GM18526 (cell line): ENCODE results near the gene PRKAR2B.

Experiments
- POLR2A ChIP-seq: IDR thresholded peaks from 3 replicates; pipeline ENCODE4 v1.6.1; 2011; ENCODE audit not compliant: insufficient read length; ENCODE audit errors: extremely low read depth

The PRKAR2B gene

GRCh38 chr7:107196834-107197610 is 152.5 kb downstream of the PRKAR2B start:
- no peak for TF ChIP-seq POLR2A

- no peak for TF ChIP-seq POLR2A
Measured at GRCh38 chr7:107201795-107202450, 157.4 kb downstream of the PRKAR2B start.

GRCh38 chr7:107203607-107204006 is 159.1 kb downstream of the PRKAR2B start:
- no peak for TF ChIP-seq POLR2A

- no peak for TF ChIP-seq POLR2A
Measured at GRCh38 chr7:107206136-107206535, 161.6 kb downstream of the PRKAR2B start.

GRCh38 chr7:107206706-107207105 is 162.2 kb downstream of the PRKAR2B start:
- TF ChIP-seq POLR2A = no peak

GRCh38 chr7:107207459-107207858 is 163.0 kb downstream of the PRKAR2B start:
- no peak for TF ChIP-seq POLR2A

GRCh38 chr7:107208024-107208521 is 163.6 kb downstream of the PRKAR2B start:
- TF ChIP-seq POLR2A = no peak

- TF ChIP-seq POLR2A = no peak
Measured at GRCh38 chr7:107208563-107208962, 164.1 kb downstream of the PRKAR2B start.

GRCh38 chr7:107209565-107209964 is 165.1 kb downstream of the PRKAR2B start:
- TF ChIP-seq POLR2A = no peak

GRCh38 chr7:107210400-107210799 is 165.9 kb downstream of the PRKAR2B start:
- TF ChIP-seq POLR2A = no peak
